ENCODE data around the gene PRDX5. TPM values are rescaled to one million over a fixed set of nuclear protein-coding genes. Genes with fewer than 3 reads are reported as not detected.

Gene PRDX5
- total and polyA plus RNA-seq, 10 of the 15 experiments (the other 5 are each of a cell fraction or from before 2014, with no cell fraction given) = 95.7 to 406 (median 240) TPM

DNA sequence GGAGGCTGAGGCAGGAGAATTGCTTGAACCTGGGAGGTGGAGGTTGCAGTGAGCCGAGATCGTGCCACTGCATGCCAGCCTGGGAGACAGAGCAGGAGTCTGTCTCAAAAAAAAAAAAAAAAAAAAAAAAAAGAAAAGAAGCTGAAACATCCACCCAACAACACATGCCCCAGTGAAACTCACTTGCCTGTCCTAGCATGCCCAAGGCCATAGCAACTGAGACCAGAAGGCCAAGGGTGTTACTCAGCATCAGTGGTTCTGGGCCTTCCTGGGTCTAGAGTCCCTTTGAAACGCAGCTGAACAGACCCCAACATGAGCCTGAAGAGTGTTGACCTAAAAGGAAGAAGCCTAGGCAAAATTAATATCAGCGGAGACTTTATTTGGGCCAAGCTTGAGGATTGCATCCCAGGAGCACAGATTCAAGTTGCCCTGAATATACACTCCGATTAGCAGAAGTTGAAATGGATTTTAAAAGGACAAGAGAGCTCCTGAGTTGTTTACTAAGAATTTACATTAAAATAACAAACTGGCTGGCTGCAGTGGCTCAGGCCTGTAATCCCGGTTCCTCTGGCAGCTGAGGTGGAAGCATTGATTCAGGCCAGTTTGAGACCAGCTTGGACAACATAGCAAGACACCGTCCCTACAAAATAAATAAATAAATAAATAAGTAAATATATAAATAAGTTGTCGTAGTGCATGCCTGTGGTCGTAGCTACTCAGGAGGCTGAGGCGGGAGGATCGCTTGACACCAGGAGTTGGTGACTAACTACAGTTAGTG, 7.0 kb downstream of the PRDX5 start:
- Histone ChIP-seq H3K4me2 (ENCODE audit: control insufficient read depth, insufficient read depth) (no peak overlapping the region), H4K20me1 (ENCODE audit: control insufficient read depth, insufficient read depth) (no peaks in the 10 kb centered on the region), H3K79me2 (ENCODE audit: control insufficient read depth, insufficient read depth, low read length) (no peaks in the 10 kb centered on the region; the same call in 1 of the 2 replicates), H3K27me3 (replicated peaks in 1 of 2; ENCODE audit: control insufficient read depth in 2 of 2, insufficient read depth in 2 of 2, low read length in 1 of 2) (no peaks in the 10 kb centered on the region), H3K36me3 (ENCODE audit: control insufficient read depth in 2 of 2, insufficient read depth in 2 of 2, low read length in 1 of 2) (peaks cover 0 to 2% of the 10 kb centered on the region in 2 experiments; a peak in 2 of 4 replicates), H3K9me3 (replicated peaks; ENCODE audit: control insufficient read depth, insufficient read depth, low read length) (no peaks in the 10 kb centered on the region; the same call in 2 of the 3 replicates), H3K4me3 (no peak overlapping the region), H3K4me1 (ENCODE audit: control insufficient read depth, insufficient read depth, low read length) (no peaks in the 10 kb centered on the region), H3K27ac (ENCODE audit: control insufficient read depth, insufficient read depth) (no peak overlapping the region), H3K9ac (ENCODE audit: control insufficient read depth, insufficient read depth, low read length) (no peak overlapping the region), H2AFZ (ENCODE audit: control insufficient read depth, low read depth, low read length) (no peak overlapping the region)
- BruUV-seq (replicated peaks) = no TSS peak
- TF ChIP-seq ZSCAN29 (IDR thresholded peaks at IDR 0.05) (no peak), ZNF384 (IDR thresholded peaks at IDR 0.05; ENCODE audit: borderline replicate concordance, low read depth, low read length) (peak; percentile 52; the same call in 1 of the 2 replicates)
- FAIRE-seq (no peak), DNase-seq (ENCODE audit: low read depth, low spot score) (no peak), ATAC-seq (peak; percentile 66)
- RAD21 ChIA-PET (ENCODE audit: unreplicated experiment) = interaction anchor here (0.7 to 2.0 kb wide), 3 partner anchors 10 to 30 kb away, joined by 3 to 6 read pairs (median 4); no protein-coding TSS in a partner anchor
- CTCF ChIA-PET = interaction anchor here (2.8 to 3.6 kb wide), 2 partner anchors 7 to 31 kb away, joined by 18 to 19 read pairs; no protein-coding TSS in a partner anchor
- in situ Hi-C loops (cut with MboI) = no loop called here
- whole genome bisulfite sequencing (ENCODE audit: insufficient coverage, insufficient replicate concordance, low lambda C conversion rate, missing lambda C conversion rate) = 85% methylated on average over 10 of the region's 11 CpGs
- POLR2A ChIA-PET = interaction anchor here (0.6 to 1.5 kb wide), 4 partner anchors 11 to 339 kb away, joined by 3 to 6 read pairs (median 4); no protein-coding TSS in a partner anchor
- SMC1A ChIA-PET (ENCODE audit: uncharacterized antibody, unreplicated experiment) = no interaction called here
- intact Hi-C loops (cut with micrococcal nuclease; ENCODE audit: unreplicated experiment) = no loop called here

DNA sequence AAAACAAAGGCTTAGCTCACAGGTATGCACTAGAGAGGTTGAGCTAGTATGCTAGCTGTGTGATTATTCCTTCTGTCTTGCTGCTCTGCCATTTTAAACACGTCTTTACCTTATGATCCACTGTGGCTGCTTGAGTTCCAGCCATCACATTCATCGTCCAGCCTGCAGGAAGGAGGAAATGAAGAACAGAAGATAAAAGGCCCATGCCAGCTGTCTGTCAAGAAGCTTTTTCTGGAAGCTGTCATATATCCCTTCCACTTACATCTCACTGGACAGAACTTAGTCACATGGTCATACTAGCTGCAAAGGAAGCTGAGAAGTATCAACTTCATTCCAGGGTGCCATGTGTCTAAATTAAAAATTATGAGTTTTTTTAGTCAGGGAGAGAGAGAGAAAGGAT, 9.5 kb downstream of the PRDX5 start:
- ATAC-seq (no peak), FAIRE-seq (no peak), DNase-seq (ENCODE audit: low read depth, low spot score) (no peak)
- Histone ChIP-seq H3K4me2 (ENCODE audit: control insufficient read depth, insufficient read depth) (no peak overlapping the region), H2AFZ (ENCODE audit: control insufficient read depth, low read depth, low read length) (no peak overlapping the region), H3K9me3 (replicated peaks; ENCODE audit: control insufficient read depth, insufficient read depth, low read length) (no peaks in the 10 kb centered on the region; the same call in 2 of the 3 replicates), H4K20me1 (ENCODE audit: control insufficient read depth, insufficient read depth) (no peaks in the 10 kb centered on the region), H3K79me2 (ENCODE audit: control insufficient read depth, insufficient read depth, low read length) (no peaks in the 10 kb centered on the region), H3K9ac (ENCODE audit: control insufficient read depth, insufficient read depth, low read length) (no peak overlapping the region), H3K27ac (ENCODE audit: control insufficient read depth, insufficient read depth) (no peak overlapping the region), H3K4me1 (ENCODE audit: control insufficient read depth, insufficient read depth, low read length) (peaks cover 11% of the 10 kb centered on the region), H3K27me3 (replicated peaks in 1 of 2; ENCODE audit: control insufficient read depth in 2 of 2, insufficient read depth in 2 of 2, low read length in 1 of 2) (no peaks in the 10 kb centered on the region), H3K4me3 (no peak overlapping the region), H3K36me3 (ENCODE audit: control insufficient read depth in 2 of 2, insufficient read depth in 2 of 2, low read length in 1 of 2) (peaks cover 0 to 2% of the 10 kb centered on the region in 2 experiments; a peak in 1 of 4 replicates)
- ChIA-PET POLR2A (interaction anchor here (0.5 to 1.2 kb wide), 5 partner anchors 9 to 1470 kb away, joined by 3 to 11 read pairs (median 6); partner anchors contain the start of gene PRDX5), RAD21 (ENCODE audit: unreplicated experiment) (interaction anchor here (0.6 to 1.1 kb wide), 2 partner anchors 10 to 156 kb away, joined by 3 to 4 read pairs; partner anchors contain the start of gene PRDX5), SMC1A (ENCODE audit: uncharacterized antibody, unreplicated experiment) (interaction anchor here (1.1 kb wide), 1 partner anchor 10 kb away, joined by 4 read pairs; the partner anchor contains the start of genes PRDX5 and TRMT112), CTCF (interaction anchor here (0.9 to 1.4 kb wide), 4 partner anchors 10 to 27 kb away, joined by 3 to 6 read pairs (median 4); partner anchors contain the start of gene PRDX5)
- WGBS (ENCODE audit: insufficient coverage, insufficient replicate concordance, low lambda C conversion rate, missing lambda C conversion rate) = 89% methylated on average over 2 of the region's 2 CpGs
- TF ChIP-seq NFYB (IDR thresholded peaks at IDR 0.05; ENCODE audit: insufficient read depth, low read depth, low read length) = peak; percentile 70
- TF ChIP-seq, protein P1, sequence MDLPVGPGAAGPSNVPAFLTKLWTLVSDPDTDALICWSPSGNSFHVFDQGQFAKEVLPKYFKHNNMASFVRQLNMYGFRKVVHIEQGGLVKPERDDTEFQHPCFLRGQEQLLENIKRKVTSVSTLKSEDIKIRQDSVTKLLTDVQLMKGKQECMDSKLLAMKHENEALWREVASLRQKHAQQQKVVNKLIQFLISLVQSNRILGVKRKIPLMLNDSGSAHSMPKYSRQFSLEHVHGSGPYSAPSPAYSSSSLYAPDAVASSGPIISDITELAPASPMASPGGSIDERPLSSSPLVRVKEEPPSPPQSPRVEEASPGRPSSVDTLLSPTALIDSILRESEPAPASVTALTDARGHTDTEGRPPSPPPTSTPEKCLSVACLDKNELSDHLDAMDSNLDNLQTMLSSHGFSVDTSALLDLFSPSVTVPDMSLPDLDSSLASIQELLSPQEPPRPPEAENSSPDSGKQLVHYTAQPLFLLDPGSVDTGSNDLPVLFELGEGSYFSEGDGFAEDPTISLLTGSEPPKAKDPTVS (IDR thresholded peaks at IDR 0.05; ENCODE audit: low read depth, low read length) = no peak
- in situ Hi-C loops (cut with MboI) (no loop called here), intact Hi-C loops (cut with micrococcal nuclease; ENCODE audit: unreplicated experiment) (no loop called here)
- no TSS peak for BruUV-seq (replicated peaks)

Data from GM12878 (cell line).